Effector memory CD4-positive, alpha-beta T cell (primary cell): ENCODE results near the gene BICD2.

Experiments used
- DNase-seq, 3 donors: peaks; one replicate each; pipeline ENCODE4 v3.0.0-alpha.2; 2020
- H3K27ac ChIP-seq: 2 replicates; pipeline ENCODE4 v1.7.0; 2013; ENCODE audit warnings: mild to moderate bottlenecking, low read length, moderate library complexity; ENCODE audit not compliant: insufficient read depth, poor library complexity, severe bottlenecking
- H3K27me3 ChIP-seq: replicated peaks from 2 replicates; pipeline ENCODE4 v1.7.0; 2013; ENCODE audit warnings: mild to moderate bottlenecking, low read length; ENCODE audit not compliant: insufficient read depth, control insufficient read depth, poor library complexity, severe bottlenecking
- H3K36me3 ChIP-seq: 2 replicates; pipeline ENCODE4 v1.7.0; 2013; ENCODE audit warnings: mild to moderate bottlenecking, low read length, moderate library complexity; ENCODE audit not compliant: control insufficient read depth, insufficient read depth
- H3K4me1 ChIP-seq: 2 replicates; pipeline ENCODE4 v1.7.0; 2013; ENCODE audit warnings: low read length, mild to moderate bottlenecking; ENCODE audit not compliant: control insufficient read depth, insufficient read depth, poor library complexity, severe bottlenecking
- H3K4me3 ChIP-seq: 2 replicates; pipeline ENCODE4 v1.7.0; 2013; ENCODE audit warnings: low read length, low read depth, mild to moderate bottlenecking; ENCODE audit not compliant: insufficient read depth, poor library complexity, severe bottlenecking
- H3K9me3 ChIP-seq: 2 replicates; pipeline ENCODE4 v1.7.0; 2013; ENCODE audit warnings: mild to moderate bottlenecking, low read length, moderate library complexity; ENCODE audit not compliant: control insufficient read depth

BICD2 gene

GRCh38 chr9:92749071-92749933, 15.3 kb downstream of the BICD2 start:
- H3K4me3 ChIP-seq, result no peak overlapping the region
- H3K27ac ChIP-seq, result no peak overlapping the region
- H3K4me1 ChIP-seq, result peaks cover 3% of the 10 kb centered on the region
- H3K9me3 ChIP-seq, result no peaks in the 10 kb centered on the region
- DNase-seq, result no peak
- H3K27me3 ChIP-seq, result no peaks in the 10 kb centered on the region
- H3K36me3 ChIP-seq, result no peaks in the 10 kb centered on the region

- peaks cover 3% of the 10 kb centered on the region for H3K4me1 ChIP-seq
- H3K27ac ChIP-seq, result no peak overlapping the region
- no peaks in the 10 kb centered on the region for H3K27me3 ChIP-seq
- no peaks in the 10 kb centered on the region for H3K9me3 ChIP-seq
- H3K4me3 ChIP-seq, result no peak overlapping the region
- DNase-seq, result no peak
- H3K36me3 ChIP-seq, result no peaks in the 10 kb centered on the region
These were observed 16.5 kb downstream of the BICD2 start for GRCh38 chr9:92748233-92748497.

GRCh38 chr9:92747459-92748232, 17.0 kb downstream of the BICD2 start:
- no peak overlapping the region for H3K27ac ChIP-seq
- H3K27me3 ChIP-seq, result no peaks in the 10 kb centered on the region
- H3K4me3 ChIP-seq, result no peak overlapping the region
- no peaks in the 10 kb centered on the region for H3K9me3 ChIP-seq
- no peaks in the 10 kb centered on the region for H3K4me1 ChIP-seq
- no peaks in the 10 kb centered on the region for H3K36me3 ChIP-seq
- DNase-seq, result no peak

- DNase-seq, result no peak
- Histone ChIP-seq H3K9me3 (no peaks in the 10 kb centered on the region), H3K36me3 (no peaks in the 10 kb centered on the region), H3K27ac (no peak overlapping the region), H3K4me3 (no peak overlapping the region), H3K4me1 (no peaks in the 10 kb centered on the region), H3K27me3 (no peaks in the 10 kb centered on the region)
These were observed 17.8 kb downstream of the BICD2 start for GRCh38 chr9:92746567-92747458.

GRCh38 chr9:92745881-92746280, 18.8 kb downstream of the BICD2 start:
- no peaks in the 10 kb centered on the region for H3K36me3 ChIP-seq
- DNase-seq, result no peak
- no peak overlapping the region for H3K27ac ChIP-seq
- no peak overlapping the region for H3K4me3 ChIP-seq
- H3K4me1 ChIP-seq, result no peaks in the 10 kb centered on the region
- no peaks in the 10 kb centered on the region for H3K9me3 ChIP-seq
- H3K27me3 ChIP-seq, result no peaks in the 10 kb centered on the region

GRCh38 chr9:92745331-92745730, 19.3 kb downstream of the BICD2 start:
- Histone ChIP-seq H3K4me3 (no peak overlapping the region), H3K9me3 (no peaks in the 10 kb centered on the region), H3K36me3 (no peaks in the 10 kb centered on the region), H3K27ac (no peak overlapping the region), H3K27me3 (no peaks in the 10 kb centered on the region), H3K4me1 (peaks cover 4% of the 10 kb centered on the region)
- no peak for DNase-seq

- no peaks in the 10 kb centered on the region for H3K27me3 ChIP-seq
- DNase-seq, result no peak
- peaks cover 8% of the 10 kb centered on the region for H3K4me1 ChIP-seq
- no peaks in the 10 kb centered on the region for H3K36me3 ChIP-seq
- H3K4me3 ChIP-seq, result no peak overlapping the region
- H3K9me3 ChIP-seq, result no peaks in the 10 kb centered on the region
- no peak overlapping the region for H3K27ac ChIP-seq
These were observed 23.7 kb downstream of the BICD2 start for GRCh38 chr9:92740969-92741368.

GRCh38 chr9:92740446-92740961, 24.1 kb downstream of the BICD2 start:
- Histone ChIP-seq H3K27me3 (no peaks in the 10 kb centered on the region), H3K4me1 (peaks cover 8% of the 10 kb centered on the region), H3K27ac (no peak overlapping the region), H3K4me3 (no peak overlapping the region), H3K36me3 (no peaks in the 10 kb centered on the region), H3K9me3 (no peaks in the 10 kb centered on the region)
- no peak for DNase-seq

- H3K9me3 ChIP-seq, result no peaks in the 10 kb centered on the region
- H3K4me3 ChIP-seq, result no peak overlapping the region
- no peak overlapping the region for H3K27ac ChIP-seq
- H3K4me1 ChIP-seq, result peaks cover 8% of the 10 kb centered on the region
- no peaks in the 10 kb centered on the region for H3K36me3 ChIP-seq
- no peak for DNase-seq
- no peaks in the 10 kb centered on the region for H3K27me3 ChIP-seq
These were observed 24.6 kb downstream of the BICD2 start for GRCh38 chr9:92740009-92740408.
